ENCODE data around the gene MRPS2. TPM values are rescaled to one million over a fixed set of nuclear protein-coding genes. Genes with fewer than 3 reads are reported as not detected.
"Not testable (repeated sequence)": the region's sequence is repeated elsewhere in the genome, so short reads cannot be mapped to it uniquely, and the experiment has no call there.

The MRPS2 gene
- total RNA-seq, 2 donors from 2014 or later, result 40.6 to 54.9 TPM

DNA sequence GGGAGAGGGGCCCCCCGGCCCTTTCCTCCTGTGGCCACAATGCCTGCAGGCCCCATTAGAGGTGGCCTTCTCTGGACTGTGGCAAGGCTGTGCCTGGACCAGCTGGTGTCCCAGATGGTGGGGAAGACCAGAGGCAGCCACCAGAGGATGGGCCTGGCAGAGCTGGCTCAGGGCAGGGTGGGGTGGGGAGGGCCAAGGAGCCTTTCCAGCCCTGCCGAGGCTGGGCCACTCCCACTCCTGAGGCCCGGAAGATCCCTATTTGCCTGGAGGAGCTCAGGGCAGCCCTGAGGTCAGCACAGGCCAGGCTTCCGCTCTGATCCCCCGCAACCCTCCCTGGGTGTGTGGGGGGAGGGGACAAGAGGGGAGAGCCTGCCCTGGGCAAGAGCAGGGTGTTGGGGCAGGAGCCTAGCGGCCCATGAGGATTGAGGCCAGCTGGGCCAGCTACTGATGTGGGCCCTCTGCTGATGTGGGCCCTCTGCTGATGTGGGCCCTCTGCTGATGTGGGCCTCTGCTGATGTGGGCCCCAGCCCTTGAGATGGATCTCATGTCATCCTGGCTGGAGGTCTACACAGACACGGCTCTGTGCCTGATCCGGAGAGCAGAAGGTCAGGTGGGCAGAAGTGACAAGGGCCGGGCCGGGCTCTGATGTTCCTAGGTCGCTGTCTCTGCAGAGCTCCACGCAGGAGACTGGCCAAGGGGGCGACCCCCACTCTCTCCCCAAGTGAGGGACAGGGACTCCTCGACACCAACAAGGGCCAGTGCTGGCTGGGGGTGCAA is 6.0 kb downstream of the MRPS2 start:
- H3K27ac Mint-ChIP-seq, result no peak overlapping the region
- H3K9me3 Mint-ChIP-seq, result peaks cover 3 to 7% of the 10 kb centered on the region in 2 donors
- H3K27me3 Mint-ChIP-seq (ENCODE audit: low read depth), result no peaks in the 10 kb centered on the region
- ATAC-seq (replicated peaks in 1 of 2) (no peak), DNase-seq (no peak)
- H3K36me3 Mint-ChIP-seq (ENCODE audit: insufficient read depth in 2 of 2), result peaks cover 6 to 11% of the 10 kb centered on the region in 2 donors
- H3K4me1 Mint-ChIP-seq (ENCODE audit: low read depth), result peaks cover 22% of the 10 kb centered on the region
- no peak overlapping the region for H3K4me3 Mint-ChIP-seq

DNA sequence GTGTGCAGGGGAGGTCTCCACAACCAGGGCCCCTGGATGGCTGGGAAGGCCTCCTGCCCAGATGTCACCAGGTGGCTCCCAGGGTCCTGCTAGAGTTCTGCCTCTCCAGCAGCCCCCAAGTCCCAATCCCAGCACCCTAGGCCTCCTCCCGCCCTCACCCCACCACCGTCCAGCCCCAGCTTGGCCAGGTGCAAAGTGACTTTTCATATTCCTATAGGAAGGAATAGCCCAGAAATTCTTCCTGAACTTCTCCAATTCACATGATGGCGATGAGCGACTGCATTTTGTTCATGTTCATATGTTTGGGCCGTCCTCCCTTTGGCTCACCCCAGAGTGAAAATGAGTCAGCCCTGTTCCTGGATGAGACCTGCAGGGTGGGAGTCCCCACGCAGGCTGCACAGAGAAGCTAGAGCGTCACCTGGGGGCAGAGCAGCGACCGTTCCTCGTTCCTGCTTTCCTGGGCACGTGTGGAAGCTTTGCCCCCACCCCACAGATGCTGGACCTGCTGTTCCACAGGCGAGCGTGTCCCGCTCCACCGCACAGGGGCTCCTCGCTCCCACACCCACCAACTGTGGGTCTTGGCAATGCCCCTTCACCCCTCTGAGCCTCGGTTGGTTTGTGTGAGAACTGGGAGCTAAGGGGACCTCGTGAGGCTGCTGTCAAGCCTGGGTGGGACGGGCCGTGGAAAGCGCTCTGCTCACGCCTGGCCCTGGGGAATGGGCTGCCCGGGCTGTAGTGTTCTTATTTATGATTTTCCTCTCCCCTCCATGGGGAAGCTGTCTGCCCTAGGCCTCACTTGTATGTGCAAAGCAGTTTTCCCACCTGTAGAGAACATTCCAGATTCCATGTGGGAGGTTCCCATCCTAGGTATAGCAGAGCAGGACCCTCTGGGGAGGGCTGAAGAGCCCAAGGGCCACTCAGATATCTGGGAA is 6.9 kb downstream of the MRPS2 start:
- DNase-seq (no peak), ATAC-seq (replicated peaks in 1 of 2) (no peak)
- Mint-ChIP-seq H3K4me1 (ENCODE audit: low read depth) (peaks cover 22% of the 10 kb centered on the region), H3K27ac (no peak overlapping the region), H3K27me3 (ENCODE audit: low read depth) (peaks cover 2% of the 10 kb centered on the region), H3K4me3 (no peak overlapping the region), H3K9me3 (peaks cover 3 to 7% of the 10 kb centered on the region in 2 donors), H3K36me3 (ENCODE audit: insufficient read depth in 2 of 2) (peaks cover 4 to 8% of the 10 kb centered on the region in 2 donors)

DNA sequence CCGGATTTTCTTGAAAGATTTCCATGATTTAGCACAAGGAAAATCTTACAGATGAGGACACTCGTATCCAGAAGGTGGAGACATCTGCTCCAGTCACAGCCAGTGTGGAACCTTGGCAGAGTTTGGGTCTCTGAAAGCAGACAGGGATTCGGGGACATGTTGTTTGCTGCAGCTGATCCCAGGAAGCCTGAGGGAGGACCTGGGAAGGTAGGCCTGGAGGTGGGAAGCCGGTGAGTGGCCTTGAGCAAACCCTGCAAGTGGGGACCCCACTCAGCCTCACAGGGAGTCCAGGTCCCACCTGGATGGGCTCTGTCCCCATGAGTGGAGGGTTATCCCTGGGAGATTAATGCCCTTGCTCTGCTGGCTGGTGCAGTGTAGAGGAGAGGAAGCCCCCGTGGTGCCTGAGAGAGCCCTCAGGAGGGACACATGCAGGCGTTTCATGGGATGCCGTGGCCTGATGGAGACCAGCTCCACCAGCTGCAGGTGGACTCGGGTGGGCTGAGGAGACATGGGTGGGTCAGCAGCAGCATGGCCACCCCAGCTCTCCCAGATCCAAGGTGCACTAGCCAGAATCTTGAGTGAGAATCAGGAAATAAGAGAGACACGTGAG is 7.8 kb downstream of the MRPS2 start:
- Mint-ChIP-seq H3K27me3 (ENCODE audit: low read depth) (peaks cover 6% of the 10 kb centered on the region), H3K4me1 (ENCODE audit: low read depth) (peaks cover 20% of the 10 kb centered on the region), H3K9me3 (peaks cover 3 to 7% of the 10 kb centered on the region in 2 donors), H3K4me3 (no peak overlapping the region), H3K27ac (no peak overlapping the region), H3K36me3 (ENCODE audit: insufficient read depth in 2 of 2) (peaks cover 4 to 5% of the 10 kb centered on the region in 2 donors)
- no peak for DNase-seq
- no peak for ATAC-seq (replicated peaks in 1 of 2)

DNA sequence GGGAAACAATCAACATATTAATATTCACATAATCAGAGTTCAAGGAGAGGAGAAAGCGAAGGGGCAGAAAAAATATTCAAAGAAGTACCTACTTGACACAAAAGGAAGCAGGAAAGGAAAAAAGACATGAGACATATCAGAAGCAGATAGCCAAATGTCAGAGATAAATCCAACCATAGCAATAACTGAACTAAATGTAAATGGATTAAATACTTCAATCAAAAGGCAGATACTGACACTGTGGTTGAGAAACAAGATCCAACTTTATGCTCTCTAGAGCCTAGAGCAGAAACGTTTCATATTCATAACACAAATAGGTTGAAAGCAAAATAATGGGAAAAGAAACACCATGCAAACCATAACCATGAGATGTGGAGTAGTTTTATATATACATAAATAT is 9.0 kb downstream of the MRPS2 start:
- H3K4me1 Mint-ChIP-seq (ENCODE audit: low read depth), result peaks cover 18% of the 10 kb centered on the region
- H3K27ac Mint-ChIP-seq, result no peak overlapping the region
- ATAC-seq (replicated peaks in 1 of 2) (no peak), DNase-seq (no peak)
- H3K27me3 Mint-ChIP-seq (ENCODE audit: low read depth), result peaks cover 6% of the 10 kb centered on the region
- H3K4me3 Mint-ChIP-seq, result no peak overlapping the region
- H3K36me3 Mint-ChIP-seq (ENCODE audit: insufficient read depth in 2 of 2), result peaks cover 4% of the 10 kb centered on the region in 2 donors
- H3K9me3 Mint-ChIP-seq, result peaks cover 3 to 7% of the 10 kb centered on the region in 2 donors

DNA sequence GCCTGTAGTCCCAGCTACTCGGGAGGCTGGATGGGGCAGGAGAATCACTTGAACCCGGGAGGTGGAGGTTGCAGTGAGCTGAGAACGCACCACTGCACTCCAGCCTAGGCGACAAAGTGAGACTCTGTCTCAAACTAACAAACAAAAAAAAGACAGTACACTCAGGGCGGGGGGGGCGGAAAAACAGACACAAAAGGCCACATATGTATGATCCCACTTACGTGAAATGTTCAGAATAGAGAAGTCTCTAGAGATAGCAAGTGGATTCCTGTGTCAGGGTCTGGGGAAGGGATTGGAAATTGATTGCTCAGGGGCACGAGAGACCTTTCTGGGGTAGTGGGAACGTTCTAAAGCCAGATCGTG is 11.7 kb downstream of the MRPS2 start:
- Mint-ChIP-seq H3K4me1 (ENCODE audit: low read depth) (peaks cover 17% of the 10 kb centered on the region), H3K9me3 (peaks cover 3 to 7% of the 10 kb centered on the region in 2 donors), H3K4me3 (no peak overlapping the region), H3K27me3 (ENCODE audit: low read depth) (peaks cover 6% of the 10 kb centered on the region), H3K27ac (no peak overlapping the region), H3K36me3 (ENCODE audit: insufficient read depth in 2 of 2) (peaks cover 4% of the 10 kb centered on the region in 2 donors)
- no peak for ATAC-seq (replicated peaks in 1 of 2)
- no peak for DNase-seq

GRCh38 chr9:135512904-135513303 is 12.4 kb downstream of the MRPS2 start:
- Mint-ChIP-seq H3K9me3 (peaks cover 3 to 7% of the 10 kb centered on the region in 2 donors), H3K36me3 (ENCODE audit: insufficient read depth in 2 of 2) (peaks cover 4% of the 10 kb centered on the region in 2 donors), H3K4me1 (ENCODE audit: low read depth) (peaks cover 17% of the 10 kb centered on the region), H3K27me3 (ENCODE audit: low read depth) (peaks cover 13% of the 10 kb centered on the region), H3K4me3 (no peak overlapping the region), H3K27ac (no peak overlapping the region)
- ATAC-seq (replicated peaks in 1 of 2), result no peak
- DNase-seq, result no peak

DNA sequence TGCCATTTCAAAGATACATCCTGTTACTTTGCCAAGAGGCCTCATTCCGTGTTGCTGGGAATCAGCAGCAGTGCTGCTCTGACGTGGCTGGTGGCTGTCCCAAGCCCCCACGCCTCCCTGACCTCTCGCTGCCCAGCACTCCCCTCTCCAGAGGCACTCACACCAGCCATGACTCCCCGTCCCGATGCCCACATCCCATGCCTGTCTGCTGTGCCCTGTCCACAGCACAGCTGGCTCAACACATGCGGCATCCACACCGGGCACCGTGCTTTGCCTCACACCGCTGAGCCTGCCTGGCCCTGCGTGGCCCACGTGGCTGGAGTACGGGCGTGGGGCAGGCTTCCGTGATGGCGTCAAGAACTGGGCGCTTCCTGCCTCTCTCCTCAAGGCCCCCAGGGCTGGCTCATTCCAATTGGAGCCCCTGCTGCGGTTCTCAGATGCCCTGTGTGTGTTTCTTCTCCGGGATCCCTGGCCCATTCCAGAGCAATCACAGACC is 12.9 kb downstream of the MRPS2 start:
- H3K9me3 Mint-ChIP-seq, result peaks cover 3 to 7% of the 10 kb centered on the region in 2 donors
- DNase-seq (no peak), ATAC-seq (replicated peaks in 1 of 2) (no peak)
- H3K4me1 Mint-ChIP-seq (ENCODE audit: low read depth), result peaks cover 20% of the 10 kb centered on the region
- peaks cover 18% of the 10 kb centered on the region for H3K27me3 Mint-ChIP-seq (ENCODE audit: low read depth)
- H3K4me3 Mint-ChIP-seq, result no peak overlapping the region
- peaks cover 4% of the 10 kb centered on the region in 2 donors for H3K36me3 Mint-ChIP-seq (ENCODE audit: insufficient read depth in 2 of 2)
- no peak overlapping the region for H3K27ac Mint-ChIP-seq

DNA sequence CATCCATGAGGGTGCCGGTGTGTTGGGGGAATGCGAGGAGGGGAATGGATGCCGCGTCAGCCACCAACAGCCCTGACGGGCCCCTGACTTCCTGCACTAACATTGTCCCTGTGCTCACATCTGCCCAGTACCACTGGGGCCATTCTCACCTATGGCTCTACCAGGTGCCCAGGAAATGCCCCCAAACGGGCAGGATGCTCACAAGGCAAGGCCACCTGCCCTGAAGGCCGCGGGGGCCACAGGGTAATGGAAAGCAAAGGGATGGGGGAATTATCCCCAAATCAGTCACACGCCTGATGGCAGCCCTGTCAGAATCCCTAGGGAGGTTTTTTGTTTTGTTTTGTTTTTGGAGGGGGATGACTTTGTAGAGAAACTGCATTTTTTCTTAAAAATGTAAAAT is 13.4 kb downstream of the MRPS2 start:
- DNase-seq; H3K9me3 Mint-ChIP-seq; H3K27ac Mint-ChIP-seq; H3K36me3 Mint-ChIP-seq (ENCODE audit: insufficient read depth in 2 of 2); ATAC-seq (replicated peaks in 1 of 2); H3K4me3 Mint-ChIP-seq: not testable (repeated sequence)
- H3K27me3 Mint-ChIP-seq (ENCODE audit: low read depth), result peaks cover 20% of the 10 kb centered on the region
- peaks cover 20% of the 10 kb centered on the region for H3K4me1 Mint-ChIP-seq (ENCODE audit: low read depth)

GRCh38 chr9:135514342-135515082 is 14.0 kb downstream of the MRPS2 start:
- Mint-ChIP-seq H3K9me3 (peaks cover 0 to 1% of the 10 kb centered on the region in 2 donors), H3K27me3 (ENCODE audit: low read depth) (peaks cover 25% of the 10 kb centered on the region), H3K36me3 (ENCODE audit: insufficient read depth in 2 of 2) (peaks cover 0 to under 1% of the 10 kb centered on the region in 2 donors), H3K4me3 (no peak overlapping the region), H3K4me1 (ENCODE audit: low read depth) (peaks cover 20% of the 10 kb centered on the region), H3K27ac (no peak overlapping the region)
- ATAC-seq (replicated peaks in 1 of 2), result no peak
- DNase-seq, result no peak

- Mint-ChIP-seq H3K9me3 (no peaks in the 10 kb centered on the region), H3K4me1 (ENCODE audit: low read depth) (peaks cover 20% of the 10 kb centered on the region), H3K27me3 (ENCODE audit: low read depth) (peaks cover 33% of the 10 kb centered on the region), H3K36me3 (ENCODE audit: insufficient read depth in 2 of 2) (no peaks in the 10 kb centered on the region), H3K27ac (no peak overlapping the region), H3K4me3 (no peak overlapping the region)
- ATAC-seq (replicated peaks in 1 of 2) (no peak), DNase-seq (no peak)
These were observed 14.8 kb downstream of the MRPS2 start for GRCh38 chr9:135515083-135515951.

- Mint-ChIP-seq H3K4me1 (ENCODE audit: low read depth) (peaks cover 16% of the 10 kb centered on the region), H3K9me3 (no peaks in the 10 kb centered on the region), H3K36me3 (ENCODE audit: insufficient read depth in 2 of 2) (no peaks in the 10 kb centered on the region), H3K4me3 (no peak overlapping the region), H3K27ac (no peak overlapping the region), H3K27me3 (ENCODE audit: low read depth) (peaks cover 38% of the 10 kb centered on the region)
- DNase-seq (no peak), ATAC-seq (replicated peaks in 1 of 2) (peak; percentile 32 to 60)
These were observed 15.8 kb downstream of the MRPS2 start for GRCh38 chr9:135516132-135516860.

All from activated T-cell treated with anti-CD3 and anti-CD28 coated beads, Interleukin-2, amount 50 U/mL, for 72 hours (primary cell).